ENCODE data around the gene ST3GAL3.
A peak's percentile ranks its signal among the peaks of the same experiment; 100 is the strongest.

ST3GAL3 gene

DNA sequence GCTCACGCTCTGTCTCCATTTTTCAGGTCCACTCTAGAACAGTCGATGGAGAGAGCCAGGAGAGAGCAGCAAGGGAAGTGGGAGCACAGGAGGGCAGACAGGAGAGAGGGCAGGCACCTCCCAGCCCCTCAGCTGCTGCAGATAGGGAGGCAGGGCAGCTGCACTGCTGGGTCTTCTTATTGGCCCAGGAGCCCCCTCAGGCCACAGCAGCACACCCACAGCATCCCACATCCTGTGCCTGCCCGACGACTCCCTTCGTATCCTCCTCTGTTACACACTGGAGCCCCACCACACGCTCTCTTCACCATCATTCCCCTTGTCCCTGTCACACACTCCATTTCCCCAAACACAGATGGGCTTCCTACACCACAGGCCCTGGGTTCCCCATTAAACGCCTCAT is 212.6 kb downstream of the ST3GAL3 start:
- H3K4me3 ChIP-seq (ENCODE audit: low read depth, low read length): no peak overlapping the region
- no peak for TF ChIP-seq MYC (IDR thresholded peaks at IDR 0.05; ENCODE audit: low read depth, low read length)
- TF ChIP-seq, protein P1, sequence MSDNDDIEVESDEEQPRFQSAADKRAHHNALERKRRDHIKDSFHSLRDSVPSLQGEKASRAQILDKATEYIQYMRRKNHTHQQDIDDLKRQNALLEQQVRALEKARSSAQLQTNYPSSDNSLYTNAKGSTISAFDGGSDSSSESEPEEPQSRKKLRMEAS (IDR thresholded peaks at IDR 0.05; ENCODE audit: low read depth, low read length): no peak
- TF ChIP-seq POLR2A (IDR thresholded peaks at IDR 0.05; ENCODE audit: extremely low read depth, insufficient read length): no peak
- TF ChIP-seq, protein P2, sequence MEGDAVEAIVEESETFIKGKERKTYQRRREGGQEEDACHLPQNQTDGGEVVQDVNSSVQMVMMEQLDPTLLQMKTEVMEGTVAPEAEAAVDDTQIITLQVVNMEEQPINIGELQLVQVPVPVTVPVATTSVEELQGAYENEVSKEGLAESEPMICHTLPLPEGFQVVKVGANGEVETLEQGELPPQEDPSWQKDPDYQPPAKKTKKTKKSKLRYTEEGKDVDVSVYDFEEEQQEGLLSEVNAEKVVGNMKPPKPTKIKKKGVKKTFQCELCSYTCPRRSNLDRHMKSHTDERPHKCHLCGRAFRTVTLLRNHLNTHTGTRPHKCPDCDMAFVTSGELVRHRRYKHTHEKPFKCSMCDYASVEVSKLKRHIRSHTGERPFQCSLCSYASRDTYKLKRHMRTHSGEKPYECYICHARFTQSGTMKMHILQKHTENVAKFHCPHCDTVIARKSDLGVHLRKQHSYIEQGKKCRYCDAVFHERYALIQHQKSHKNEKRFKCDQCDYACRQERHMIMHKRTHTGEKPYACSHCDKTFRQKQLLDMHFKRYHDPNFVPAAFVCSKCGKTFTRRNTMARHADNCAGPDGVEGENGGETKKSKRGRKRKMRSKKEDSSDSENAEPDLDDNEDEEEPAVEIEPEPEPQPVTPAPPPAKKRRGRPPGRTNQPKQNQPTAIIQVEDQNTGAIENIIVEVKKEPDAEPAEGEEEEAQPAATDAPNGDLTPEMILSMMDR (IDR thresholded peaks at IDR 0.05; ENCODE audit: low read depth, low read length): no peak
- DNase-seq (ENCODE audit: low read depth): peak; percentile 75

DNA sequence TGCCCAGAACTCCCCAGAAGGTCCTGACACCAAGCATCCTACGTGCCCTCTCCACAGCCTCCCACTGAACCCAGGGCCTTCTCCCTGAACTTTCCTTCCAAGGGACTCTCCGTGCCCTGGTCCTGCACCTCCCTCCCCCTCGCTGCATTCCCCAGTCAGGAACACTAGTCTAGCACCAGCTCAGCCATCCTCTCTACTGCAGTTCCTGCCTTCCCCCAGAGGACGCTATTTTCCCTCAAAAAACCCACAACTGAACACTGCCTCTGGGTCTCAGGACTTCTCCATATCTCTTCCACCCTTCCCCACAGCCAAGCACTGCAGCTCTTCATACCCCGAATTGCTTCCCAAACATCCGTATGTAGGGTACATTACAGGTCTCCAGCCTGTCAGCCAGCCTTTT is 213.7 kb downstream of the ST3GAL3 start:
- no peak overlapping the region for H3K4me3 ChIP-seq (ENCODE audit: low read depth, low read length)
- TF ChIP-seq, protein P2 (IDR thresholded peaks at IDR 0.05; ENCODE audit: low read depth, low read length): no peak
- TF ChIP-seq POLR2A (IDR thresholded peaks at IDR 0.05; ENCODE audit: extremely low read depth, insufficient read length) (no peak), MYC (IDR thresholded peaks at IDR 0.05; ENCODE audit: low read depth, low read length) (no peak)
- TF ChIP-seq, protein P1 (IDR thresholded peaks at IDR 0.05; ENCODE audit: low read depth, low read length): no peak
- no peak for DNase-seq (ENCODE audit: low read depth)

GRCh38 chr1:43924516-43924915 is 217.2 kb downstream of the ST3GAL3 start:
- no peak overlapping the region for H3K4me3 ChIP-seq (ENCODE audit: low read depth, low read length)
- DNase-seq (ENCODE audit: low read depth): no peak
- no peak for TF ChIP-seq POLR2A (IDR thresholded peaks at IDR 0.05; ENCODE audit: extremely low read depth, insufficient read length)
- TF ChIP-seq, protein P2 (IDR thresholded peaks at IDR 0.05; ENCODE audit: low read depth, low read length): no peak
- TF ChIP-seq, protein P1 (IDR thresholded peaks at IDR 0.05; ENCODE audit: low read depth, low read length): no peak
- no peak for TF ChIP-seq MYC (IDR thresholded peaks at IDR 0.05; ENCODE audit: low read depth, low read length)

DNA sequence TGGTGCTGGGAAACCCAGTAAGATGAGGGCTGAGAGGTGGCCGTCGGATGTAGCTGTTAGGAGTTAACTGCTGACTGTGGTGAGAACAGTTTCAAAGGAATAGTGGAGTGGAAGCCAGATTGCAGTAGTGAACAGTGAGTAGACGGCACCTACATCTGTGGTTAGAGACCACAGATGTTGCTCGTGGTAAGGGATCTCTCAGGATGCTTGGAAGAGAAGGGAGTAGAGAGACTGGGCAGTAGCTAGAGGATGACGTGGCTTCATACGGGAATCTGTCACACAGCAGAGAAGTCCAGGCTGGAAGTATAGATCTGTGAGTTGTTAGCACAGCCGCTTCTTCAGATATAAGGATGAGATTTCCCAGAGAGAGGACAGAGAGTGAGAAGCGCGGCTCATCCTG is 218.5 kb downstream of the ST3GAL3 start:
- no peak for TF ChIP-seq POLR2A (IDR thresholded peaks at IDR 0.05; ENCODE audit: extremely low read depth, insufficient read length)
- TF ChIP-seq, protein P1 (IDR thresholded peaks at IDR 0.05; ENCODE audit: low read depth, low read length): no peak
- TF ChIP-seq, protein P2 (IDR thresholded peaks at IDR 0.05; ENCODE audit: low read depth, low read length): no peak
- no peak for TF ChIP-seq MYC (IDR thresholded peaks at IDR 0.05; ENCODE audit: low read depth, low read length)

DNA sequence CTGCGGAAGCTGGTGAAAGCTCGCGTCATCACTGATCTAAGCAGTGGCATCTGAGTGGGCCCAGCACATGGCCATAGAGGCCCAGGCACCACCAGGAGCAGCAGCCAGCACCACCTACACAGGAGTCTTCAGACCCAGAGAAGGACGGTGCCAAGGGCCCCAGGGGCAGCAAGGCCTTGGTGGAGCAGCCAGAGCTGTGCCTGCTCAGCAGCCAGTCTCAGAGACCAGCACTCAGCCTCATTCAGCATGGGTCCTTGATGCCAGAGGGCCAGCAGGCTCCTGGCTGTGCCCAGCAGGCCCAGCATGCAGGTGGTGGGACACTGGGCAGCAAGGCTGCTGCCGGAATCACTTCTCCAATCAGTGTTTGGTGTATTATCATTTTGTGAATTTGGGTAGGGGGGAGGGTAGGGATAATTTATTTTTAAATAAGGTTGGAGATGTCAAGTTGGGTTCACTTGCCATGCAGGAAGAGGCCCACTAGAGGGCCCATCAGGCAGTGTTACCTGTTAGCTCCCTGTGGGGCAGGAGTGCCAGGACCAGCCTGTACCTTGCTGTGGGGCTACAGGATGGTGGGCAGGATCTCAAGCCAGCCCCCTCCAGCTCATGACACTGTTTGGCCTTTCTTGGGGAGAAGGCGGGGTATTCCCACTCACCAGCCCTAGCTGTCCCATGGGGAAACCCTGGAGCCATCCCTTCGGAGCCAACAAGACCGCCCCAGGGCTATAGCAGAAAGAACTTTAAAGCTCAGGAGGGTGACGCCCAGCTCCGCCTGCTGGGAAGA is 223.0 kb downstream of the ST3GAL3 start:
- peak; percentile 44 for DNase-seq (ENCODE audit: low read depth)
- TF ChIP-seq, protein P2 (IDR thresholded peaks at IDR 0.05; ENCODE audit: low read depth, low read length): peak; percentile 39
- TF ChIP-seq MYC (IDR thresholded peaks at IDR 0.05; ENCODE audit: low read depth, low read length): no peak

More for the DNA sequence above, 218.5 kb downstream of the ST3GAL3 start:
- no peak for DNase-seq (ENCODE audit: low read depth)
- no peak overlapping the region for H3K4me3 ChIP-seq (ENCODE audit: low read depth, low read length)

More for the DNA sequence above, 223.0 kb downstream of the ST3GAL3 start:
- H3K4me3 ChIP-seq (ENCODE audit: low read depth, low read length): no peak overlapping the region

Measured in NB4 (cell line).